GM23248 (cell line): ENCODE measurements around the gene CCDC63. TPM values are rescaled to one million over a fixed set of nuclear protein-coding genes. Genes with fewer than 3 reads are reported as not detected.
A peak's percentile ranks its signal among the peaks of the same experiment; 100 is the strongest.

Experiments used
- DNase-seq: peaks from one replicate; pipeline ENCODE4 v3.0.0-alpha.2; 2015
- H2AFZ ChIP-seq: fragments of 200-600 bp; sonication (generic); 2 replicates; pipeline ENCODE4 v1.6.1; 2016; ENCODE audit warnings: antibody characterized with exemption
- H3F3A ChIP-seq: fragments of 200-600 bp; sonication (generic); 2 replicates; pipeline ENCODE4 v1.6.1; 2016; ENCODE audit warnings: mild to moderate bottlenecking, antibody characterized with exemption, mixed run types; ENCODE audit not compliant: insufficient read depth
- H3K27ac ChIP-seq: fragments of 200-600 bp; sonication (generic); 2 replicates; pipeline ENCODE4 v1.5.1; 2016; ENCODE audit warnings: mild to moderate bottlenecking
- H3K27me3 ChIP-seq: fragments of 200-600 bp; sonication (generic); replicated peaks from 2 replicates; pipeline ENCODE4 v1.6.1; 2016; ENCODE audit warnings: mild to moderate bottlenecking; ENCODE audit not compliant: insufficient read depth
- H3K36me3 ChIP-seq: fragments of 200-600 bp; sonication (generic); 2 replicates; pipeline ENCODE4 v1.6.1; 2016; ENCODE audit warnings: low read depth, mild to moderate bottlenecking
- H3K4me1 ChIP-seq: fragments of 200-600 bp; sonication (generic); 2 replicates; pipeline ENCODE4 v1.6.1; 2016; ENCODE audit warnings: mild to moderate bottlenecking; ENCODE audit not compliant: insufficient read depth
- H3K4me2 ChIP-seq: fragments of 200-600 bp; sonication (generic); one replicate; pipeline ENCODE4 v1.6.1; 2016; ENCODE audit warnings: mild to moderate bottlenecking; ENCODE audit not compliant: unreplicated experiment
- H3K4me3 ChIP-seq: fragments of 200-600 bp; sonication (generic); 2 replicates; pipeline ENCODE4 v1.5.1; 2016; ENCODE audit warnings: mild to moderate bottlenecking
- H3K79me2 ChIP-seq: fragments of 200-600 bp; sonication (generic); 2 replicates; pipeline ENCODE4 v1.6.1; 2016; ENCODE audit warnings: mild to moderate bottlenecking; ENCODE audit not compliant: insufficient read depth
- H3K9ac ChIP-seq: fragments of 200-600 bp; sonication (generic); 2 replicates; pipeline ENCODE4 v1.6.1; 2016; ENCODE audit warnings: mild to moderate bottlenecking
- H3K9me2 ChIP-seq: fragments of 200-600 bp; sonication (generic); 2 replicates; pipeline ENCODE4 v1.6.1; 2016; ENCODE audit warnings: mixed run types, mild to moderate bottlenecking, moderate library complexity; ENCODE audit not compliant: insufficient read depth
- H3K9me3 ChIP-seq: fragments of 200-600 bp; sonication (generic); one replicate; pipeline ENCODE4 v1.6.1; 2017; ENCODE audit warnings: low read depth
- H4K20me1 ChIP-seq: fragments of 200-600 bp; sonication (generic); 2 replicates; pipeline ENCODE4 v1.6.0; 2016; ENCODE audit not compliant: insufficient read depth
- EZH2 ChIP-seq: fragments of 200-600 bp; sonication (generic); IDR thresholded peaks from 2 replicates; pipeline ENCODE4 v1.6.1; 2018; ENCODE audit warnings: antibody characterized with exemption, mild to moderate bottlenecking; ENCODE audit not compliant: insufficient read depth, poor library complexity, severe bottlenecking
- EZH2phosphoT487 ChIP-seq: fragments of 200-600 bp; sonication (generic); IDR thresholded peaks from 2 replicates; pipeline ENCODE4 v1.6.1; 2018; ENCODE audit warnings: antibody characterized with exemption, moderate library complexity, mild to moderate bottlenecking, low read depth; ENCODE audit not compliant: insufficient read depth
- WGBS, 2 experiments: methylation state at CpG; one replicate each; pipeline ENCODE4 v1.1.6; 2015 to 2017; ENCODE audit warnings: low lambda C conversion rate in 2 of 2, low coverage in 1 of 2; ENCODE audit errors: missing lambda C conversion rate in 2 of 2; 5-methylcytosine and 5-hydroxymethylcytosine counted together
- in situ Hi-C: fragments of 300-500 bp; cut with MboI; formaldehyde crosslinking; loops from 2 replicates; pipeline ENCODE4 v1.15.0; 2020
- polyA plus RNA-seq: library from polyadenylated mRNA; unstranded; fragments of >200 nt; fragmentation: Nextera tagmentation; extraction: Ambion mirVana; gene quantifications from 2 replicates; pipeline ENCODE4 v1.2.1, GENCODE V29; 2016
- total RNA-seq: library from RNA; depleted of rRNA; stranded (reverse); fragments of >200 nt; shearing (Covaris generic); gene quantifications from 2 replicates; pipeline ENCODE4 v1.2.3, GENCODE V29; 2014

CCDC63 gene
- total and polyA plus RNA-seq, 2 experiments from 2014 or later, result not detected

- Histone ChIP-seq H3K9me3 (no peaks in the 10 kb centered on the region), H3K36me3 (no peaks in the 10 kb centered on the region), H3K9ac (no peak overlapping the region), H3K9me2 (no peaks in the 10 kb centered on the region), H3K4me3 (no peak overlapping the region), H3K27ac (no peak overlapping the region), H3K79me2 (no peaks in the 10 kb centered on the region), H3K4me1 (no peaks in the 10 kb centered on the region), H3F3A (no peaks in the 10 kb centered on the region), H3K4me2 (no peak overlapping the region), H2AFZ (no peak overlapping the region), H3K27me3 (peaks cover 26% of the 10 kb centered on the region), H4K20me1 (no peaks in the 10 kb centered on the region)
- in situ Hi-C loops, result loop anchor here (10.0 kb wide), 1 partner anchor 374 kb away; no protein-coding TSS in a partner anchor
- 69 to 73% methylated on average over 21 of the region's 21 CpGs for WGBS, 2 experiments
- TF ChIP-seq EZH2, result no peak
- no peak for TF ChIP-seq EZH2phosphoT487
- no peak for DNase-seq
These were observed 83.8 kb downstream of the CCDC63 start for GRCh38 chr12:110930348-110931314.

- in situ Hi-C loops, result loop anchor here (10.0 kb wide), 1 partner anchor 373 kb away; no protein-coding TSS in a partner anchor
- H3K4me2 ChIP-seq, result no peak overlapping the region
- DNase-seq, result no peak
- H3K27ac ChIP-seq, result no peak overlapping the region
- H3K27me3 ChIP-seq, result peaks cover 26% of the 10 kb centered on the region
- H3F3A ChIP-seq, result no peaks in the 10 kb centered on the region
- no peaks in the 10 kb centered on the region for H3K9me3 ChIP-seq
- H3K79me2 ChIP-seq, result no peaks in the 10 kb centered on the region
- H3K4me3 ChIP-seq, result no peak overlapping the region
- TF ChIP-seq EZH2 (no peak), EZH2phosphoT487 (no peak)
- WGBS, 2 experiments, result 45% methylated on average over 16 of the region's 16 CpGs
- H3K36me3 ChIP-seq, result no peaks in the 10 kb centered on the region
- H4K20me1 ChIP-seq, result no peaks in the 10 kb centered on the region
- H3K9ac ChIP-seq, result no peak overlapping the region
- no peaks in the 10 kb centered on the region for H3K9me2 ChIP-seq
- no peak overlapping the region for H2AFZ ChIP-seq
- no peaks in the 10 kb centered on the region for H3K4me1 ChIP-seq
These were observed 84.5 kb downstream of the CCDC63 start for GRCh38 chr12:110931315-110931728.

- Histone ChIP-seq H2AFZ (no peak overlapping the region), H3K9me3 (no peaks in the 10 kb centered on the region), H3K27me3 (peaks cover 24% of the 10 kb centered on the region), H3K27ac (no peak overlapping the region), H3K36me3 (no peaks in the 10 kb centered on the region), H4K20me1 (no peaks in the 10 kb centered on the region), H3K4me2 (no peak overlapping the region), H3K79me2 (no peaks in the 10 kb centered on the region), H3K9ac (no peak overlapping the region), H3K4me3 (no peak overlapping the region), H3F3A (no peaks in the 10 kb centered on the region), H3K4me1 (no peaks in the 10 kb centered on the region), H3K9me2 (no peaks in the 10 kb centered on the region)
- peak; percentile 26 for DNase-seq
- TF ChIP-seq EZH2phosphoT487 (no peak), EZH2 (no peak)
- in situ Hi-C loops, result loop anchor here (10.0 kb wide), 1 partner anchor 373 kb away; no protein-coding TSS in a partner anchor
- 35 to 42% methylated on average over 11 of the region's 11 CpGs for WGBS, 2 experiments
These were observed 85.3 kb downstream of the CCDC63 start for GRCh38 chr12:110932046-110932445.

GRCh38 chr12:110933326-110933974 is 86.7 kb downstream of the CCDC63 start:
- in situ Hi-C loops, result loop anchor here (10.0 kb wide), 1 partner anchor 371 kb away; no protein-coding TSS in a partner anchor
- no peak for DNase-seq

More at GRCh38 chr12:110933326-110933974, 86.7 kb downstream of the CCDC63 start:
- Histone ChIP-seq H3K36me3 (no peaks in the 10 kb centered on the region), H4K20me1 (no peaks in the 10 kb centered on the region), H3K9me2 (no peaks in the 10 kb centered on the region), H3F3A (no peaks in the 10 kb centered on the region), H3K4me2 (no peak overlapping the region), H3K27me3 (peaks cover 25% of the 10 kb centered on the region), H3K79me2 (no peaks in the 10 kb centered on the region), H3K4me1 (no peaks in the 10 kb centered on the region), H2AFZ (no peak overlapping the region), H3K9ac (no peak overlapping the region), H3K27ac (no peak overlapping the region), H3K9me3 (no peaks in the 10 kb centered on the region), H3K4me3 (no peak overlapping the region)
- WGBS, 2 experiments, result 70 to 74% methylated on average over 16 of the region's 16 CpGs
- no peak for TF ChIP-seq EZH2
- no peak for TF ChIP-seq EZH2phosphoT487
